Measurements from ENCODE around the gene TCP11L2.
"Not testable (repeated sequence)": the region's sequence is repeated elsewhere in the genome, so short reads cannot be mapped to it uniquely, and the experiment has no call there.

TCP11L2 gene

DNA sequence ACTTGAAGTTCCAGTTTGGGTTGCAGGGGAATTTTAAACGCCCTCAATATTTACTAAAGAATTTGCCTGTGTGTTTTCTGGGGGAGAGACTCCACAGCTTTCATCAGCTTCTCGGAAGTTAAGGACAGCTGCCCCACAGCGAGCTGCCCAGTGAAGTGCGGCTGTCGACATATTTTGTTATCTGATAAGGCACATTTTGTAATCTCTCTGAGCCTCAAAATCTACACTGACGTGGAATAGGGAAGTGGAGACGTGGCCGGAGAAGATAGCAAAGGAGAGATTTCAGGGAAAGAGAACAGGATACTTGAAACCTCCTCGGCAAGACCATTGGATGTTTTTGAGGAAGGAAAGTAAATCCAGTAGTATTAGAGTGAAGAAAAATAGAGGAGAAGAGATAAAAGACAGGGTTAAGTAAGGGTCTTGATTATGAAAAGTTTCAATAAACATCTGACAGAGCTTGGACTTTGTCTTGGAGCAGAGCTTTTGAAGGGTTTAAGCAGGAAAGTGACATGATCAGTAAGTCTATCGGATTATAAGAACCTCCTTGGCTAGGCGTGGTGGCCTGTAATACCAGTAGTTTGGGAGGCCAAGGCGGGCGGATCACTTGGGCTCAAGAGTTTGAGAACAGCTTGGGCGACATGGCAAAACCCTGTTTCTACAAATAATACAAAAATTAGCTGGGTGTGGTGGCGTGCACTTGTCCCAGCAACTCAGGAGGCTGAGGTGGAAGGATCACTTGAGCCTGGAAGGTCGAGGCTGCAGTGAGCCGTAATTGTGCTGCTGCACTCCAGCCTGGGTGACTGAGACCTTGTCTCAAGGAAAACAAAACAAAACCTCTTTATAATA lies 56.1 kb downstream of the TCP11L2 start:
- H3K36me3 ChIP-seq (ENCODE audit: control insufficient read depth in 2 of 2, insufficient read depth in 2 of 2, low read length in 2 of 2) = no peaks in the 10 kb centered on the region
- peak overlapping the region; percentile 74 to 87 for H3K9ac ChIP-seq (ENCODE audit: low read depth in 1 of 2, low read length in 2 of 2)
- H3K27me3 ChIP-seq (ENCODE audit: control insufficient read depth in 2 of 2, insufficient read depth in 2 of 2, low read length in 2 of 2) = no peaks in the 10 kb centered on the region
- H3K4me3 ChIP-seq (ENCODE audit: low read length in 2 of 2) = peak overlapping the region; percentile 81 to 94
- peaks cover 11 to 13% of the 10 kb centered on the region in 2 donors for H3K4me1 ChIP-seq (ENCODE audit: control insufficient read depth in 2 of 2, insufficient read depth in 2 of 2, low read length in 2 of 2)
- H3K9me3 ChIP-seq (ENCODE audit: control insufficient read depth in 2 of 2, low read length in 2 of 2) = no peaks in the 10 kb centered on the region
- H3K27ac ChIP-seq (ENCODE audit: low read depth in 2 of 2, low read length in 2 of 2) = peak overlapping the region; percentile 94 to 97

DNA sequence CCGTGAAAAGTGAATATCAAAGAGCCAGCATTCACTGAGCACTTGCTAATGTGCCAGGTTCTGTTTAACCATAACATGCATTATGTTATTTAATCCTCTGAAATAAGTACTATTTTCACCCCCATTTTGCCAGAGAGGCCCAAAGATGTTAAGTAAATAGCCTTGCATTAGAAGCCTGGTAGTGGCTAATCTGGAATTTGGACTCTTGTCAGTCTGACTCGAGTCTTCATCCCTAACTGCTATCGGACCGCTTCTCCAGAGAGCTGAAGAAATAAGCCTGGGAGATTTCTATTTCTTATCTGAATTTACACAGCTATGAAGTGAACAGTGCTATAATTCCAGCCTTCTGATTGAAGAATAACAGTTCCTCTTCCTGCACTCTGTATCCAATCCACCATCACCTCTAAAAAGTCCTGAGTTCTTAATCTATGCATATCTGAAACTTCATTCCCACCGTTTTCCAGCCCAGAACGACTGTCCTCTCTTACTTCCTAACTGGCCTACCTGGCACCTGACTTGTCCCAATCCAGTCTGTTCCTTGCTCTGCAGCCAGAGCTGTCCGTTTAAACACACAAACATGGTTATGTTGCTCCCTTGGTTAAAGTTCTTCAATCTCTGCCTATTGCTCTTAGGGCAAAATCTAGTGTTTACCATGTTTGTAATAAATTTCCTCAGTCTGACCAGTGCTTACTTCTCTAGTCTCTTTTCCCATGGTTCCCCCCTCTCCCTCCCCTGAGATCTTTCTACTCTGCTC lies 57.3 kb downstream of the TCP11L2 start:
- Histone ChIP-seq H3K9me3 (ENCODE audit: control insufficient read depth in 2 of 2, low read length in 2 of 2) (no peaks in the 10 kb centered on the region), H3K27me3 (ENCODE audit: control insufficient read depth in 2 of 2, insufficient read depth in 2 of 2, low read length in 2 of 2) (no peaks in the 10 kb centered on the region), H3K4me3 (ENCODE audit: low read length in 2 of 2) (no peak overlapping the region), H3K36me3 (ENCODE audit: control insufficient read depth in 2 of 2, insufficient read depth in 2 of 2, low read length in 2 of 2) (peaks cover 0 to 4% of the 10 kb centered on the region in 2 donors), H3K4me1 (ENCODE audit: control insufficient read depth in 2 of 2, insufficient read depth in 2 of 2, low read length in 2 of 2) (peaks cover 11 to 13% of the 10 kb centered on the region in 2 donors), H3K27ac (ENCODE audit: low read depth in 2 of 2, low read length in 2 of 2) (no peak overlapping the region), H3K9ac (ENCODE audit: low read depth in 1 of 2, low read length in 2 of 2) (peak overlapping the region in 1 of 2 donors; percentile 74)

DNA sequence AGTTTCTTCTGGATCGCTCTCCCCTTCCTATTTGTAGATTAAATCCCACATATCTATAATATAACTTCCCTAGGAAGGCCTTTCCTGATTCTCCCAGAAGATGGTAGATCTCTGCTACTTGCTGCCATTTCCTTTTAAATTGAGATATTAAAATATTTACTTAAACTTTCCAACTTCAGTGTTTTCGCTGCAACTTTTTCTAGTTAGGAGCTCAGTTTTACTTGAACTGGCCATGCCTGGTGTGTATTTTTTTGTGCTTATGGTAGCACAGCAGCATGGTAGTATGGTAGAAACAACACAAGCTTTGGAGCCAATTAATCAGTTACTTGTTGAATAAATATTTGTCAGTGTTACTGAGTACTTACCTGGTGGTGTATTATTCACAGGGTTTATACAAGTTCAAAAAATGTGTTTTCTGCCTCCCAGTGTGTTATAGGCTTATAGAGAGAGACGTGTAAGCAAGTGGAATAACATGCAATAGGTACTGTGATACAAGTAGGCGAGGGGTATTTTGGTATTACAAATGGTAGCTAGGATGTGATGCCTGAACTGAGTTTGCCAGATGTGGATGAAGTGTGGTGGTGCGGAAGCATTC lies 58.0 kb downstream of the TCP11L2 start:
- Histone ChIP-seq H3K4me1 (ENCODE audit: control insufficient read depth in 2 of 2, insufficient read depth in 2 of 2, low read length in 2 of 2) (peaks cover 11 to 13% of the 10 kb centered on the region in 2 donors), H3K4me3 (ENCODE audit: low read length in 2 of 2) (no peak overlapping the region), H3K9me3 (ENCODE audit: control insufficient read depth in 2 of 2, low read length in 2 of 2) (no peaks in the 10 kb centered on the region), H3K36me3 (ENCODE audit: control insufficient read depth in 2 of 2, insufficient read depth in 2 of 2, low read length in 2 of 2) (peaks cover 0 to 4% of the 10 kb centered on the region in 2 donors), H3K27ac (ENCODE audit: low read depth in 2 of 2, low read length in 2 of 2) (no peak overlapping the region), H3K9ac (ENCODE audit: low read depth in 1 of 2, low read length in 2 of 2) (no peak overlapping the region), H3K27me3 (ENCODE audit: control insufficient read depth in 2 of 2, insufficient read depth in 2 of 2, low read length in 2 of 2) (no peaks in the 10 kb centered on the region)

GRCh38 chr12:106362971-106363370 lies 60.4 kb downstream of the TCP11L2 start:
- H3K4me1 ChIP-seq (ENCODE audit: control insufficient read depth in 2 of 2, insufficient read depth in 2 of 2, low read length in 2 of 2) = peaks cover 6 to 9% of the 10 kb centered on the region in 2 donors
- H3K9ac ChIP-seq (ENCODE audit: low read depth in 1 of 2, low read length in 2 of 2) = no peak overlapping the region
- H3K27ac ChIP-seq (ENCODE audit: low read depth in 2 of 2, low read length in 2 of 2) = no peak overlapping the region
- peaks cover 0 to 7% of the 10 kb centered on the region in 2 donors for H3K36me3 ChIP-seq (ENCODE audit: control insufficient read depth in 2 of 2, insufficient read depth in 2 of 2, low read length in 2 of 2)
- no peaks in the 10 kb centered on the region for H3K27me3 ChIP-seq (ENCODE audit: control insufficient read depth in 2 of 2, insufficient read depth in 2 of 2, low read length in 2 of 2)
- no peaks in the 10 kb centered on the region for H3K9me3 ChIP-seq (ENCODE audit: control insufficient read depth in 2 of 2, low read length in 2 of 2)
- H3K4me3 ChIP-seq (ENCODE audit: low read length in 2 of 2) = no peak overlapping the region

GRCh38 chr12:106364261-106364660 lies 61.7 kb downstream of the TCP11L2 start:
- H3K9ac ChIP-seq (ENCODE audit: low read depth in 1 of 2, low read length in 2 of 2) = no peak overlapping the region
- H3K4me1 ChIP-seq (ENCODE audit: control insufficient read depth in 2 of 2, insufficient read depth in 2 of 2, low read length in 2 of 2) = no peaks in the 10 kb centered on the region

DNA sequence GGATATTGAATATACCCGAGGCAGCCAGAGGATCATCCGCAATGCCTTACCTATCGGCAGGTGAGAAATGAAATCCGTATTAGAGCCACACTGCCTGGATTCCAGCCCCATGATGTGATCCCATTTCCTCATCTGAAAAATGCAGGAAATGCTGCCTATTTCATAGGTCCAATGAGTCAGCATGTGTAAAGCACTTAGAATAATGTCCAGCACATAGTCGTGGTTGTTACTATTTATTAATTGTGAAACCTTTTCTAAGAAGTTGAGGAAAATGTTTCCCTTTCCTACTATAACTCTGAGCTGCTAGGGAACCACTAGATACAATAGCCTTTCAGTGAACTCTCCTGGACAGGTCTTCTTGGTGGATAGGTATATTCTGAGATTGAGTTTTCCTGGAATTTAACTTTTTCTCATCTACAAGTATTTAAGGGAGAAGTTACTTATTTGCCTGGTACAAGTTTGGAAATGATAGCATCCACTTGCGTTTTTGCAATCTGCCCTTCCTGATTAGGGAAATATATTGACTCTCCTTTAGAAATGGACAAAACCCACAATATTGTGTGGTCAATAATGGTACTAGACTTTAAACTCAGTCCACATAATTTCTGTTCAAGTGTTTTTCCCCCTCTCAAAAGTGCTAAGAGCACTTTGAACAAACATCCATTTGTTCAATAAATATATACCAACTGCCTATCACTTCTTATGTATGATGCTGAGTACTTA lies 67.3 kb downstream of the TCP11L2 start:
- H3K9ac ChIP-seq (ENCODE audit: low read depth in 1 of 2, low read length in 2 of 2) = no peak overlapping the region
- no peak overlapping the region for H3K27ac ChIP-seq (ENCODE audit: low read depth in 2 of 2, low read length in 2 of 2)
- no peak overlapping the region for H3K4me3 ChIP-seq (ENCODE audit: low read length in 2 of 2)
- H3K9me3 ChIP-seq (ENCODE audit: control insufficient read depth in 2 of 2, low read length in 2 of 2) = no peaks in the 10 kb centered on the region
- peaks cover 11 to 15% of the 10 kb centered on the region in 2 donors for H3K36me3 ChIP-seq (ENCODE audit: control insufficient read depth in 2 of 2, insufficient read depth in 2 of 2, low read length in 2 of 2)
- no peaks in the 10 kb centered on the region for H3K4me1 ChIP-seq (ENCODE audit: control insufficient read depth in 2 of 2, insufficient read depth in 2 of 2, low read length in 2 of 2)
- no peaks in the 10 kb centered on the region for H3K27me3 ChIP-seq (ENCODE audit: control insufficient read depth in 2 of 2, insufficient read depth in 2 of 2, low read length in 2 of 2)

More at GRCh38 chr12:106364261-106364660, 61.7 kb downstream of the TCP11L2 start:
- Histone ChIP-seq H3K27me3 (ENCODE audit: control insufficient read depth in 2 of 2, insufficient read depth in 2 of 2, low read length in 2 of 2) (no peaks in the 10 kb centered on the region), H3K4me3 (ENCODE audit: low read length in 2 of 2) (no peak overlapping the region), H3K36me3 (ENCODE audit: control insufficient read depth in 2 of 2, insufficient read depth in 2 of 2, low read length in 2 of 2) (peaks cover 3 to 7% of the 10 kb centered on the region in 2 donors), H3K27ac (ENCODE audit: low read depth in 2 of 2, low read length in 2 of 2) (no peak overlapping the region), H3K9me3 (ENCODE audit: control insufficient read depth in 2 of 2, low read length in 2 of 2) (no peaks in the 10 kb centered on the region)

DNA sequence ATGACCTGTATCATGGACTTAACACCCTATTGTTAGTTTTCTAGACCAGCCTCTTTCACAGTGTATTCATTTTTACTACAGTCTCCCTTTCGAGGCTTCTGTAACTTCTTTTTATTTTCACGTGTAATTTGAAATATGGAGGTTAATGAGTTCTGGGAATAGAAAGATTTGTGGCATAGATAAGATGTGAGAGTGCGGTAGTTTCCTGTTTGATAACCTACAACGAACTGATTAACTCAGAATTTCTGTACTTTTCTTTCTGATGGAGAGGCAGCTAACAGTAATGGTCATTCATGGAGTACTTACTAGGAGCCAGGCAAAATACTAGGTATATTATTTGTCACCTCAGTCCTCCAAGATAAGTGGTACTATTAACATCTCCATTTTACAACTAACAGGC lies 76.3 kb downstream of the TCP11L2 start:
- H3K27ac ChIP-seq (ENCODE audit: low read depth in 2 of 2, low read length in 2 of 2) = no peak overlapping the region
- H3K36me3 ChIP-seq (ENCODE audit: control insufficient read depth in 2 of 2, insufficient read depth in 2 of 2, low read length in 2 of 2) = peaks cover 16 to 37% of the 10 kb centered on the region in 2 donors
- no peaks in the 10 kb centered on the region for H3K27me3 ChIP-seq (ENCODE audit: control insufficient read depth in 2 of 2, insufficient read depth in 2 of 2, low read length in 2 of 2)
- H3K9me3 ChIP-seq (ENCODE audit: control insufficient read depth in 2 of 2, low read length in 2 of 2) = no peaks in the 10 kb centered on the region
- no peak overlapping the region for H3K9ac ChIP-seq (ENCODE audit: low read depth in 1 of 2, low read length in 2 of 2)
- no peak overlapping the region for H3K4me3 ChIP-seq (ENCODE audit: low read length in 2 of 2)
- no peaks in the 10 kb centered on the region for H3K4me1 ChIP-seq (ENCODE audit: control insufficient read depth in 2 of 2, insufficient read depth in 2 of 2, low read length in 2 of 2)

GRCh38 chr12:106380954-106381353 lies 78.4 kb downstream of the TCP11L2 start:
- H3K4me1 ChIP-seq (ENCODE audit: control insufficient read depth in 2 of 2, insufficient read depth in 2 of 2, low read length in 2 of 2) = no peaks in the 10 kb centered on the region
- no peak overlapping the region for H3K27ac ChIP-seq (ENCODE audit: low read depth in 2 of 2, low read length in 2 of 2)
- no peak overlapping the region for H3K4me3 ChIP-seq (ENCODE audit: low read length in 2 of 2)
- H3K27me3 ChIP-seq (ENCODE audit: control insufficient read depth in 2 of 2, insufficient read depth in 2 of 2, low read length in 2 of 2) = no peaks in the 10 kb centered on the region
- H3K9ac ChIP-seq (ENCODE audit: low read depth in 1 of 2, low read length in 2 of 2) = no peak overlapping the region
- peaks cover 16 to 39% of the 10 kb centered on the region in 2 donors for H3K36me3 ChIP-seq (ENCODE audit: control insufficient read depth in 2 of 2, insufficient read depth in 2 of 2, low read length in 2 of 2)
- H3K9me3 ChIP-seq (ENCODE audit: control insufficient read depth in 2 of 2, low read length in 2 of 2) = no peaks in the 10 kb centered on the region

GRCh38 chr12:106381866-106382265 lies 79.3 kb downstream of the TCP11L2 start:
- H3K27me3 ChIP-seq (ENCODE audit: control insufficient read depth in 2 of 2, insufficient read depth in 2 of 2, low read length in 2 of 2); H3K9ac ChIP-seq (ENCODE audit: low read depth in 1 of 2, low read length in 2 of 2); H3K27ac ChIP-seq (ENCODE audit: low read depth in 2 of 2, low read length in 2 of 2); H3K4me1 ChIP-seq (ENCODE audit: control insufficient read depth in 2 of 2, insufficient read depth in 2 of 2, low read length in 2 of 2); H3K9me3 ChIP-seq (ENCODE audit: control insufficient read depth in 2 of 2, low read length in 2 of 2); H3K4me3 ChIP-seq (ENCODE audit: low read length in 2 of 2): not testable (repeated sequence)
- H3K36me3 ChIP-seq (ENCODE audit: control insufficient read depth in 2 of 2, insufficient read depth in 2 of 2, low read length in 2 of 2) = peaks cover 16 to 34% of the 10 kb centered on the region in 2 donors

All from mucosa of rectum (tissue), 2 donors.